CD4-positive, alpha-beta T cell treated with Interleukin-17A for 4 hours (primary cell): ENCODE results near the gene PDE6D.

Experiments used
- DNase-seq: peaks from one replicate; pipeline ENCODE4 v3.0.0-alpha.2; 2020; ENCODE audit warnings: mixed read lengths

PDE6D gene

DNA sequence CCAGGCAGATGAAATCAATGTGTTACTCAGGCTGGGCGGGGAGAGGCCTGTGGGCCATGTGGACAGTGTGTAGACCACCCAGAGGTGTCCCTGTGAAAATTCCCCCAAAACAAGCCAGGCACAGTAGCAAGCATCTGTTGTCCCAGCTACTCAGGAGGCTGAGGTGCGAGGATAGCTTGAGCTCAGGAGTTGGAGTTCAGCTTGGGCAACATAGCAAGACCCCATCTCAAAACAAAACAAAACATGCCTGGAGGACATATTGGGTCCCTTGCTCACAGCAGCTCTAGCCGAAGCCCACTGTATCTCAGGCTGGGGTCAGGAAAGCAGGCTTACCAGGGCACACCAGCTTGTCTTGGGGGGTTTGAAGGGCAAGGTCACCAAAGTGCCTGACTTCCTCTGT lies 77.1 kb downstream of the PDE6D start:
- no peak for DNase-seq

DNA sequence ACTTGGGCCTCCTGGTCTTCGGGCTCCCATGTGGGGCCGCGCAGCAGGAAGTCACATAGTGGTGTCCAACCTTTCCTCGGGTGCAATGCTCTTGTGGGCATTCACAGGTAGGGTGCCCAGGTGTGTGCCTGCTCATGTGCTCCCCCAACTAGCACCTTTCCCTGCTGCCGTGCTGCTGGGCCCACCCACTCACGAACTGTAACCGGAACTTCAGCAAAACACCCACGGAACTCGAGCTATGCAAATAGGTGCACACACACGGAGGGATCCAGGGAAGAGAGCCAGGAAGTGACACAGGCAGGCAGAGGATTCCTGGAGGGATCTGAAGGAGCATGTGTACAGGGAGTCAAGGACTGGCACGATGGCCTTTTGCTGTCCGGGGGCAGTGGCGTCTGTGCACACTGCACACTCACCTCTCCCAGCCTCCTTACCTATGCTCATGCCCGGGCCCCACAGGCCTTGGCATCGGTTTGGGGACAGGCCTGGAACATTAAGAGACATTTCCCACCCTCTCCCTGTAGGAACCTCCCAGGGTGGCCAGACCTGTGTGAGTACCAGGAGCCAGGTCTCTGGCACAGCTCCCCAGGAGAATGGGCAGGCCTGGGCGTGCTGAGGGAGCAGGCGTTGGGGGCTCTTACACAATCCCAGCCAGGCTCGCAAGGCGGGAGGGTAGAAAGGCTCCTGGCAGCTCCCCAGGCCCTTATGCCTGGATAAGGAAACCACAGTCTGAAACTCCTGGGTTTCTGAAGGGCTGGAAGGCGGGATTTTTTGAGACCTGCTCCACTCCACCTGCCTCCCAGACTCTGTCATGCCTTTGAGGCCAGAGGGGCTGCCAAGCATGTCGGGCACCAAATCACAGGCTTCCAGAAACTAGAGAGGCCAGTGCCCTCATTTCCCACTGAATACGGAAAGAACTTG lies 79.4 kb downstream of the PDE6D start:
- no peak for DNase-seq

DNA sequence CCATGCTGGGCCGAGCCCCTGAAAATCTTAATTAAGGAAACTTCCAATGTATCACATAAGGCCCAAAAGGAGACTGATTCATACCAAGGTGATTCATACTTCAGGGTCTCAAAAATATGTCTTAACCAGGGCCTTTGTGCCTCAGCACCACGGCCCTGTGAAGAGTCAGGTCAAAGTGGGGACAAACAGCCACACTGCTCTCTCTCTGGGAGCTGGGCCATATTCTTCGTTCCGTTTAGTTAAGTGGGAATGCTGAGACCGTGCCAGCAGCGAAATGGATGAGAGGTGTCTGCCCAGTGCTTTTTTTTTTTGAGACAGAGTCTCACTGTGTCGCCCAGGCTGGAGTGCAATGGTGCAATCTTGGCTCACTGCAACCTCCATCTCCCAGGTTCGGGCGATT lies 82.1 kb downstream of the PDE6D start:
- DNase-seq, result no peak

DNA sequence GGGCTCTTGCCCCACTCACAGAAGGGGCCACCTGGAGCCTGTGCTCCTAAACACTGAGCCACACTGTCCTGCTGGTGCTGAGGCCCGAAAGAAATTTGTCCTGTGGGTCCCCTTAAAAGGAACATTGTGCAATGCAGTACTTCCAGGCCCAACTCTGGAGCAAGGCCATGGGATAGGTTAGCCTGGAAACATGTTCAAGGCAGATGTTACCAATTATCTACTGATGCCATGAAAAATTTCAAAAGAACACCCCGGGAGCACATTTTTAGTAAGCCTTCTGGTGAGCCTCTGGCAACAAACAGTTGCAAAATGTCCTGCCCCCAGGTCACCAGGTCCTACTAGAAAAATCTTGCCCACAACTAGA lies 85.1 kb downstream of the PDE6D start:
- DNase-seq, result no peak

- DNase-seq, result no peak
Measured at GRCh38 chr2:231693956-231694355, 87.1 kb downstream of the PDE6D start.

DNA sequence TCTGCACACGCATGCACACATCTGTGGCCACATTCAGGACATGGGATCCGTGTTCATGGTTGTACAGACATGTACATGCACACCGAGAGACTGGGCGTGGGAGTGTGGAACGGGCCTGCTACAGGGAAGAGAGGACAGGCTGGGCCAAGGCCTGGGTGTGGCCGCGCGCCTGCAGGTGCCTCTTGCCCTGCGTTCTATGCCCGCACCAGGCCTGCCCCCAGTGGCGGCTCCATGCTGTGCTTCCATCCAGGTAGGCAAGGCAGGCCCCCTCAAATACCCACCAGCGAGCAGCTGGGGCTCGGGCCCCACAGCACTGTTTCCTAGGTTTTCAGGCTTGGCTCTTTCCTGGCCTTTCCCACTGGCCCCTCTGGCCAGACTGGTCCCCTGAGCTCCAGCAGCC lies 88.2 kb downstream of the PDE6D start:
- DNase-seq, result no peak

- no peak for DNase-seq
Measured at GRCh38 chr2:231691251-231691772, 89.8 kb downstream of the PDE6D start.

- DNase-seq, result no peak
Measured at GRCh38 chr2:231689124-231689893, 91.8 kb downstream of the PDE6D start.

DNA sequence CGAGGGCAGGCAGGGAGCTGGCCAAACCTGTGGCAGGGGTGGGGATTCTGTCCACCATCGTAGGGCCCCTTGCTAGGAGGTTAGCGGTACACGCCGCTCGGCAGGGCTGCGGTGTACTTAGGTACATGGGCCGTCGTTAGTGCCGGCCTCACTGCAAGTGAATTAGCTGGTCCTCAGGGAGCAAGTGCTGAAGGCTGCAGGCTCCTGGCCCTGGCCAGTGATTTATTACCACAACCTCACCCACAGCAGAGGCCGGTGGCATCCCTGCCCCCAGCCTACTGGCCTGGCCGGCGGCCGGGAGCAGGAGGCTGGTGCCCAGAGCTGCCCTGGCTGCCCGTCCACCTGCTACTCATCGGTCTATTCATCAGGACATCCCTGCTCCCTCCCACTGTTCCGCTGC lies 92.4 kb downstream of the PDE6D start:
- no peak for DNase-seq

- no peak for DNase-seq
Measured at GRCh38 chr2:231687961-231688360, 93.1 kb downstream of the PDE6D start.

GRCh38 chr2:231687133-231687852 lies 93.8 kb downstream of the PDE6D start:
- DNase-seq, result peak; percentile 82

GRCh38 chr2:231686192-231687100 lies 94.6 kb downstream of the PDE6D start:
- no peak for DNase-seq

GRCh38 chr2:231685349-231686191 lies 95.5 kb downstream of the PDE6D start:
- no peak for DNase-seq

GRCh38 chr2:231684314-231685223 lies 96.5 kb downstream of the PDE6D start:
- no peak for DNase-seq

GRCh38 chr2:231683292-231684235 lies 97.5 kb downstream of the PDE6D start:
- DNase-seq, result no peak

DNA sequence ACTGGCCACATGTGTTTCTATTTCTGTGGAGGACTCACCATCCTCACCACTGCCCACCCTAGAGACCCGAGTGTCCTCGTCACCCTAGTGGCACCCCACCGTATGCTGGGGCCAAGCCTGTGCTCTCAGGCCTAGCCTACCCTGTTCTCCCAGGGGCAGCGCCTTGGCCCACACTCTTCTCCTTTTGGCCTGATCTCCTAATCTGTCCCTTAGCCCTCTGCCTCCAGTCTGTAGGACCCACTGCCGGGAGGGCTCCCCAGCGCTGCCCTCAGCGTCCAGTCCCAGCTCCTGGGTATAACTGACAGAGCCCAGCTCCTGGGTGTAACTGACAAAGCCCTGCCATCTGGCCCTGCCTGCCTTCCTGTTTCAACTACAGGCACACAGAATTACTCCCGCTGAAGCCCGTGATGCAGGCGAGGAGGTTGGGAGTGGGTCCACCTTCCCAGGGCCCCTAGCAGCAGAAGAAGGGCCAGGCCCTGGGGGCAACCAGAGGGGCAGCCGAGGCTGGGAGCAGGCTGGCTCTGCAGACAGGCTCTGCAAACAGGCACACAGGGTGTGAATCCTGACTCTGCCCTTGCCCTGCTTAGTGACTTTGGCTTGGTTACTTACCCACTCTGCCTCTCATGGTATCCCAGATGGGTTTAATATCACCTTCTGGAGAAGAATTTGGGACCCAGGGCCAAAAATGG lies 98.3 kb downstream of the PDE6D start:
- no peak for DNase-seq
